Stimulated activated memory B cell treated with anti-CD40 and anti-IgM and Interleukin-4, amounts not matched to agents 10 μg/mL and 1 μg/mL and 100 μg/mL, for 72 hours (primary cell): ENCODE results near the gene TMEM72.

ENCODE experiments used
- ATAC-seq: fragments of 150-1000 bp; cut with Tn5 transposase; 2 replicates; pipeline ENCODE4 v1.10.0; 2021
- H3K27ac Mint-ChIP-seq: one replicate; pipeline ENCODE4 v1.8.0; 2022; ENCODE audit warnings: mild to moderate bottlenecking, mixed read lengths
- H3K27me3 Mint-ChIP-seq: one replicate; pipeline ENCODE4 v1.8.0; 2022; ENCODE audit warnings: mixed read lengths
- H3K36me3 Mint-ChIP-seq: one replicate; pipeline ENCODE4 v1.8.0; 2022; ENCODE audit warnings: mixed read lengths
- H3K4me1 Mint-ChIP-seq: one replicate; pipeline ENCODE4 v1.8.0; 2022; ENCODE audit warnings: mixed read lengths
- H3K4me3 Mint-ChIP-seq: one replicate; pipeline ENCODE4 v1.8.0; 2022; ENCODE audit warnings: mild to moderate bottlenecking, moderate library complexity, mixed read lengths
- H3K9me3 Mint-ChIP-seq: one replicate; pipeline ENCODE4 v1.8.0; 2022; ENCODE audit warnings: mixed read lengths

Gene TMEM72

GRCh38 chr10:44932517-44933450 lies 21.6 kb downstream of the TMEM72 start:
- Mint-ChIP-seq H3K9me3 (no peaks in the 10 kb centered on the region), H3K27me3 (peaks cover 31% of the 10 kb centered on the region), H3K4me3 (no peak overlapping the region), H3K36me3 (no peaks in the 10 kb centered on the region), H3K27ac (no peak overlapping the region), H3K4me1 (peaks cover 6% of the 10 kb centered on the region)
- ATAC-seq, result peak; percentile 87

- Mint-ChIP-seq H3K9me3 (peaks cover 3% of the 10 kb centered on the region), H3K4me1 (peaks cover 6% of the 10 kb centered on the region), H3K4me3 (no peak overlapping the region), H3K36me3 (no peaks in the 10 kb centered on the region), H3K27ac (no peak overlapping the region), H3K27me3 (peaks cover 31% of the 10 kb centered on the region)
- no peak for ATAC-seq
These were observed 22.5 kb downstream of the TMEM72 start for GRCh38 chr10:44933451-44934321.

GRCh38 chr10:44934416-44935200 lies 23.5 kb downstream of the TMEM72 start:
- no peak overlapping the region for H3K27ac Mint-ChIP-seq
- peaks cover 3% of the 10 kb centered on the region for H3K9me3 Mint-ChIP-seq
- H3K4me3 Mint-ChIP-seq, result no peak overlapping the region
- H3K4me1 Mint-ChIP-seq, result peaks cover 6% of the 10 kb centered on the region
- peaks cover 28% of the 10 kb centered on the region for H3K27me3 Mint-ChIP-seq
- no peak for ATAC-seq
- H3K36me3 Mint-ChIP-seq, result no peaks in the 10 kb centered on the region

- no peaks in the 10 kb centered on the region for H3K36me3 Mint-ChIP-seq
- H3K4me1 Mint-ChIP-seq, result peaks cover 6% of the 10 kb centered on the region
- no peak overlapping the region for H3K4me3 Mint-ChIP-seq
- H3K27ac Mint-ChIP-seq, result no peak overlapping the region
- H3K9me3 Mint-ChIP-seq, result peaks cover 3% of the 10 kb centered on the region
- H3K27me3 Mint-ChIP-seq, result peaks cover 23% of the 10 kb centered on the region
- no peak for ATAC-seq
These were observed 24.2 kb downstream of the TMEM72 start for GRCh38 chr10:44935201-44935965.

GRCh38 chr10:44935966-44936295 lies 24.8 kb downstream of the TMEM72 start:
- Mint-ChIP-seq H3K4me3 (no peak overlapping the region), H3K27ac (no peak overlapping the region), H3K4me1 (peaks cover 6% of the 10 kb centered on the region), H3K36me3 (no peaks in the 10 kb centered on the region), H3K27me3 (peaks cover 18% of the 10 kb centered on the region), H3K9me3 (peaks cover 3% of the 10 kb centered on the region)
- ATAC-seq, result no peak

- H3K4me1 Mint-ChIP-seq, result peaks cover 6% of the 10 kb centered on the region
- H3K27me3 Mint-ChIP-seq, result peaks cover 13% of the 10 kb centered on the region
- H3K4me3 Mint-ChIP-seq, result no peak overlapping the region
- H3K9me3 Mint-ChIP-seq, result peaks cover 3% of the 10 kb centered on the region
- ATAC-seq, result no peak
- no peak overlapping the region for H3K27ac Mint-ChIP-seq
- no peaks in the 10 kb centered on the region for H3K36me3 Mint-ChIP-seq
These were observed 25.3 kb downstream of the TMEM72 start for GRCh38 chr10:44936314-44936975.

GRCh38 chr10:44937196-44938005 lies 26.3 kb downstream of the TMEM72 start:
- H3K27me3 Mint-ChIP-seq, result peaks cover 13% of the 10 kb centered on the region
- H3K4me1 Mint-ChIP-seq, result peaks cover 6% of the 10 kb centered on the region
- H3K4me3 Mint-ChIP-seq, result no peak overlapping the region
- H3K27ac Mint-ChIP-seq, result no peak overlapping the region
- H3K9me3 Mint-ChIP-seq, result peaks cover 3% of the 10 kb centered on the region
- H3K36me3 Mint-ChIP-seq, result no peaks in the 10 kb centered on the region
- ATAC-seq, result no peak

GRCh38 chr10:44938956-44939355 lies 27.8 kb downstream of the TMEM72 start:
- Mint-ChIP-seq H3K36me3 (no peaks in the 10 kb centered on the region), H3K27ac (no peak overlapping the region), H3K9me3 (peaks cover 4% of the 10 kb centered on the region), H3K4me3 (no peak overlapping the region), H3K27me3 (peaks cover 13% of the 10 kb centered on the region), H3K4me1 (peaks cover 6% of the 10 kb centered on the region)
- ATAC-seq, result no peak

- Mint-ChIP-seq H3K9me3 (peaks cover 11% of the 10 kb centered on the region), H3K4me3 (no peak overlapping the region), H3K27ac (no peak overlapping the region), H3K4me1 (peaks cover 6% of the 10 kb centered on the region), H3K36me3 (peaks cover 8% of the 10 kb centered on the region), H3K27me3 (peaks cover 6% of the 10 kb centered on the region)
- ATAC-seq, result no peak
These were observed 28.7 kb downstream of the TMEM72 start for GRCh38 chr10:44939691-44940401.

- Mint-ChIP-seq H3K4me1 (peaks cover 31% of the 10 kb centered on the region), H3K4me3 (no peak overlapping the region), H3K9me3 (peaks cover 14% of the 10 kb centered on the region), H3K27ac (no peak overlapping the region), H3K36me3 (peaks cover 14% of the 10 kb centered on the region), H3K27me3 (no peaks in the 10 kb centered on the region)
- ATAC-seq, result no peak
These were observed 33.2 kb downstream of the TMEM72 start for GRCh38 chr10:44944354-44944753.

- Mint-ChIP-seq H3K9me3 (peaks cover 14% of the 10 kb centered on the region), H3K4me1 (peaks cover 48% of the 10 kb centered on the region), H3K27me3 (no peaks in the 10 kb centered on the region), H3K27ac (peak overlapping the region; percentile 31), H3K4me3 (peak overlapping the region; percentile 26), H3K36me3 (peaks cover 14% of the 10 kb centered on the region)
- ATAC-seq, result peak; percentile 69
These were observed 35.1 kb downstream of the TMEM72 start for GRCh38 chr10:44946205-44946604.

GRCh38 chr10:44947371-44948152 lies 36.4 kb downstream of the TMEM72 start:
- H3K4me1 Mint-ChIP-seq, result peaks cover 48% of the 10 kb centered on the region
- peak overlapping the region; percentile 4 for H3K4me3 Mint-ChIP-seq
- peak; percentile 86 for ATAC-seq
- H3K27ac Mint-ChIP-seq, result peak overlapping the region; percentile 43
- no peaks in the 10 kb centered on the region for H3K27me3 Mint-ChIP-seq
- H3K36me3 Mint-ChIP-seq, result peaks cover 15% of the 10 kb centered on the region
- H3K9me3 Mint-ChIP-seq, result peaks cover 14% of the 10 kb centered on the region
